Neutrophil (primary cell): ENCODE data around the gene BCDIN3D.
"Not testable (repeated sequence)": the region's sequence is repeated elsewhere in the genome, so short reads cannot be mapped to it uniquely, and the experiment has no call there.

Experiments used
- H3K27ac ChIP-seq: fragments of 200-600 bp; sonication (generic); 2 replicates; pipeline ENCODE4 v1.5.1; 2016; ENCODE audit warnings: mild to moderate bottlenecking, moderate library complexity
- H3K27me3 ChIP-seq: fragments of 200-600 bp; sonication (generic); 2 replicates; pipeline ENCODE4 v1.6.0; 2016; ENCODE audit warnings: mild to moderate bottlenecking
- H3K36me3 ChIP-seq: fragments of 200-600 bp; sonication (generic); 2 replicates; pipeline ENCODE4 v1.5.1; 2017
- H3K4me1 ChIP-seq, 2 experiments: fragments of 200-600 bp in 1 of 2; sonication (generic) in 1 of 2; 1 replicate in 1 of 2; 2 replicates in 1 of 2; pipeline versions ENCODE4 v1.5.1 to v1.6.1; 2013 to 2016; ENCODE audit warnings: low read depth in 1 of 2, low read length in 1 of 2, mild to moderate bottlenecking in 1 of 2, moderate library complexity in 1 of 2; ENCODE audit not compliant: control insufficient read depth in 1 of 2, insufficient read depth in 1 of 2
- H3K4me3 ChIP-seq, 2 experiments: fragments of 200-600 bp in 1 of 2; sonication (generic) in 1 of 2; 1 replicate in 1 of 2; 2 replicates in 1 of 2; pipeline ENCODE4 v1.5.1; 2013 to 2016; ENCODE audit warnings: low read depth in 1 of 2, low read length in 1 of 2, mild to moderate bottlenecking in 1 of 2, moderate library complexity in 1 of 2
- H3K9me3 ChIP-seq: fragments of 200-600 bp; sonication (generic); 2 replicates; pipeline ENCODE4 v1.5.1; 2016
- CTCF ChIP-seq: fragments of 200-600 bp; sonication (generic); IDR thresholded peaks from 2 replicates; pipeline ENCODE4 v1.5.1; 2016; ENCODE audit warnings: antibody characterized with exemption

The BCDIN3D gene

DNA sequence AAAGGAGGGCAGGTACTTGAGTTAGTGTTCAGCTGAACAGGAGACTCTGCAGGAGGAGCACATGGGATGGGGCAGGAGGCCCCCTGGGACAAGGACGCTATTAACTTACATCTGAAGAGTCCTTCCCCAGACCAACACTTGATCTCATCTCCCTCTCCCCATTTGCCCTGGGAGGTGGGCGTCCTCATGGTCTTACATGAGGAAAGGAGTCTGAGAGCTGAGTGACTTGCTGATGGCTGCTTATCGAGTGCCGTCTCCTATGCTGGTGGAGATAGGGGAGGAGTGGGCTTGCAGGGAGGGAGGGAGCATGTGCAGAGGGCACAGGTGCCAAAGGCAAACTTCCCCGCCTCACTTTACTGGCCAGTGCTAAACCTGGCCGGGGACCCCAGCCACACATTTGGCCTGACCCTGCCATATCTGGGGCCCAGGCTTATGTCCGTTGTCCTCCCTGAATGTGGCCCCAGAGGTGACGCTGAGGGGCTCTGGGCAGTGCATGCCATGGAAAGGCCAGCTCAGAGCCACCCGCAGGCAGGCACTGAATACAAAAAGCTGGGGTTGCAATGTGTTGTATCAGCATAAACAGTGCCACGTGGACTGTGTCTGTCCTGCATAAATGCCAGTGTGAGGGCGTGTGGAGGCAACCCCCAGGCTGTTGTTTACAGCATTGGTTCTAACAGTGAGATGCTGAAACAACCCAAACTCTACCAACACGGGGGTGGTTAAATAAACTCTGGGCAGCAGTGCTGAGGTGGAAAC is 31.4 kb upstream of the BCDIN3D start:
- no peak overlapping the region for H3K27ac ChIP-seq
- TF ChIP-seq CTCF: no peak
- H3K36me3 ChIP-seq: no peaks in the 10 kb centered on the region
- no peaks in the 10 kb centered on the region for H3K9me3 ChIP-seq
- no peaks in the 10 kb centered on the region for H3K4me1 ChIP-seq
- H3K27me3 ChIP-seq: peaks cover 19% of the 10 kb centered on the region
- no peak overlapping the region for H3K4me3 ChIP-seq

DNA sequence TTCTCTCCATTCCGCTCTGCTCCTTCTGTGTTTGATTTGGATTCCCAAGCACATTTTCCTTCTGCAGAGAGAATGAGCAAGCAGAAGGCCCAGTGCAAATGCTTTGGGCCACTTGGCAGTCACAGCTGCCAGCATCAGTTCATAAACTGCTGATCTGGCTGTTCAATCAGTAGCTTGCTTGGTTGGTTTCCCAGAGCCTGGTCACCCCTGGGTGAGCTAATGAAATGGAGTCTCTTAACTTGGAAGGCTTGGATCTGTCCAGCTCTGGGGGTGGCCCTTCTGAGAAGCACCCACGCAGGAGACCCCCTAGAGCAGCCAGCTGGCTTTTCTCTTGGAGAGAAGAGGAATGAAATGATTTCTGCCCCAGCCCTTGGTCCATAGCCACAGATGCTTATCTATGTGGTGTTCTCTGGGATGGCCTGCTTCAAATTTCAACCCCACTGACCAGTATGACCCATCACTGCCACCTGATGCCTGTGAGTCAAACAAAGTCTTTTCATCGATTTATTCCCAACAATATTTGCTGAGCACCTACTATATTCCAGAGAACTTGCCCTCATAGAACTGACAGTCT is 30.5 kb upstream of the BCDIN3D start:
- no peaks in the 10 kb centered on the region for H3K4me1 ChIP-seq
- H3K36me3 ChIP-seq: no peaks in the 10 kb centered on the region
- no peaks in the 10 kb centered on the region for H3K9me3 ChIP-seq
- no peak for TF ChIP-seq CTCF
- no peak overlapping the region for H3K27ac ChIP-seq
- H3K4me3 ChIP-seq: no peak overlapping the region
- peaks cover 28% of the 10 kb centered on the region for H3K27me3 ChIP-seq

DNA sequence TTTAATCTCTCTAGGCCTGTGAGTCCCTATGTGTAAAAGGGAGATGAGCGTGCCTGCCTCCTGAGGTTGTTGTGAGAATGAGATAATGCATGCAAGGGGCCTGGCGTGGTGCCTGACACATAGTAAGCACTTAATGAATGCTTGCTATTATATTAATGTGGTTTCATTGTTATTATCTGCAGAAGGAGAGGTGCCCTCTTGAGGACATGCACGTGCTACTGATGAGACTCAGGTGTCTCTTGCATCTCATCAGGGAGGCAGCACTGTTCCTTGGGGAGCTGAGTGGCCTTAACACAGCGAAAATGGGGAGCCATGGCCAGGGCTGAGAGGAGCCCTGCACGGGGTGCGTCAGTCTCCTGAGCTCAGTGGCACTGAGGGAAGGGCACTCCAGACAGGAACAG is 29.9 kb upstream of the BCDIN3D start:
- Histone ChIP-seq H3K9me3 (no peaks in the 10 kb centered on the region), H3K36me3 (no peaks in the 10 kb centered on the region), H3K27ac (no peak overlapping the region), H3K4me3 (no peak overlapping the region), H3K27me3 (peaks cover 34% of the 10 kb centered on the region), H3K4me1 (no peaks in the 10 kb centered on the region)
- no peak for TF ChIP-seq CTCF

- H3K4me3 ChIP-seq: no peak overlapping the region
- H3K27me3 ChIP-seq: peaks cover 35% of the 10 kb centered on the region
- no peak for TF ChIP-seq CTCF
- H3K4me1 ChIP-seq: no peaks in the 10 kb centered on the region
- no peak overlapping the region for H3K27ac ChIP-seq
- no peaks in the 10 kb centered on the region for H3K36me3 ChIP-seq
- H3K9me3 ChIP-seq: no peaks in the 10 kb centered on the region
Measured at GRCh38 chr12:49872381-49872780, 29.5 kb upstream of the BCDIN3D start.

- not testable (repeated sequence) for H3K9me3 ChIP-seq, H3K36me3 ChIP-seq, H3K4me3 ChIP-seq, H3K4me1 ChIP-seq, H3K27ac ChIP-seq
- H3K27me3 ChIP-seq: peaks cover 35% of the 10 kb centered on the region
Measured at GRCh38 chr12:49871811-49872251, 28.9 kb upstream of the BCDIN3D start.

DNA sequence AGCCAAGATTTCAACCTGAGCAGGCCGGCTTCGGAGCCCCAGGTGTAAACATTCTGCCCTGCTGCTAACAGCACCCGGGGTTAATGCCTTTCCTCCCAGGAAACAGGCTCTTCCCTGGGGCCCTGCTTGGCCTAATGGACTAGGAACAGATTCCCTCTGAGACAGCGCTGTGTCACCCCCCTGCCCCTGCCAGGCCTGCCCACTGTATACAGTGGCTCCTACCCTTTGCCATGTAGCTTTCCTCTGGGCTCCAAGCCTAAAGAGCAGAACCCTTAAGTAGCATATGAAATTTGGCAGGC is 28.3 kb upstream of the BCDIN3D start:
- H3K4me3 ChIP-seq: no peak overlapping the region
- peaks cover 0 to 4% of the 10 kb centered on the region in 2 experiments for H3K4me1 ChIP-seq
- no peaks in the 10 kb centered on the region for H3K9me3 ChIP-seq
- H3K27ac ChIP-seq: no peak overlapping the region
- H3K27me3 ChIP-seq: peaks cover 35% of the 10 kb centered on the region
- no peaks in the 10 kb centered on the region for H3K36me3 ChIP-seq
- TF ChIP-seq CTCF: no peak
